ENCODE results near the gene TYW5.

DNA sequence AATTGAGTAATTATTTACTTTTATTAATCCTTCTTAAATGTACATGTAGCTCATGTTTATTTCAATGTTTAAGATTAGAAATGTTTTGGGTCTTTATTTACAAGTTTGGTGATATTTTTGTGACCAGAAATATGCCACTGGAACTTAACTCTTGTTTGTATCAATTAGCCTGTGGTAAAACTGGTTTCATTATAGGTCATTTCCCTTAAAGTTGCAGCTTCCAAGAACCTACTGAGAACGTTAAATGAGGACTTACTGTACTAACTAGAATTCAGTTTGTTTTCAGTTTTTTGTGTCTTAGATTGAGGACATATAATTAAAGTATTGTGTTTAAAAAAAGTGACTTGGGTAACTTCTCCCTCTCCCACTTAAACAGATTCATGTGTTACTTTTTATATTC lies 4.3 kb downstream of the TYW5 start:
- no peak for TF ChIP-seq CTCF (conservative IDR thresholded peaks at IDR 0.05)
- TF ChIP-seq EZH2 (IDR thresholded peaks at IDR 0.05; ENCODE audit: low read depth): no peak
